SK-N-SH (cell line): ENCODE results near the gene NHP2. TPM values are rescaled to one million over a fixed set of nuclear protein-coding genes. Genes with fewer than 3 reads are reported as not detected.

Experiments used
- CTCF ChIA-PET: fragments of 300-600, 350-600 bp; formaldehyde crosslinking; extraction: SDS; loops from one replicate; lab custom pipeline; 2021; lab: Yijun Ruan, JAX
- POLR2A ChIA-PET: fragments of 350-600 bp; sonication (Branson Sonifier 250); formaldehyde crosslinking; extraction: SDS; loops from one replicate; lab custom pipeline; 2020; ENCODE audit warnings: antibody characterized with exemption, inconsistent platforms; lab: Yijun Ruan, JAX
- DNase-seq: peaks from one replicate; pipeline ENCODE4 v3.0.0; 2012
- H2AFZ ChIP-seq: fragments of 200-600 bp; sonication (generic); 2 replicates; pipeline ENCODE4 v1.8.1; 2016; ENCODE audit warnings: antibody characterized with exemption, mild to moderate bottlenecking, low read depth
- H3F3A ChIP-seq: fragments of 200-600 bp; sonication (generic); replicated peaks from 2 replicates; pipeline ENCODE3; 2016; ENCODE audit warnings: antibody characterized with exemption, mild to moderate bottlenecking; ENCODE audit not compliant: insufficient read depth
- H3K27ac ChIP-seq, 2 experiments: fragments of 200-500 bp in 1 of 2; fragments of 200-600 bp in 1 of 2; sonication (Bioruptor generic) in 1 of 2; sonication (generic), shearing (Covaris generic) in 1 of 2; 2 replicates each; pipeline versions ENCODE4 v1.5.1 to v1.6.1; 2014 to 2016; ENCODE audit warnings: low read depth in 2 of 2, inconsistent platforms in 1 of 2, low read length in 1 of 2, mild to moderate bottlenecking in 1 of 2, mixed read lengths in 1 of 2
- H3K27me3 ChIP-seq: fragments of 200-600 bp; sonication (generic), shearing (Covaris generic); 2 replicates; pipeline ENCODE4 v1.6.1; 2016; ENCODE audit warnings: mixed run types; ENCODE audit not compliant: insufficient read depth
- H3K36me3 ChIP-seq, 2 experiments: fragments of 200-500 bp in 1 of 2; fragments of 200-600 bp in 1 of 2; sonication (Bioruptor generic) in 1 of 2; sonication (generic) in 1 of 2; replicated peaks in 1 of 2; 2 replicates each; pipeline versions ENCODE3 to v1.5.1; 2014 to 2016; ENCODE audit warnings: low read length in 1 of 2, mild to moderate bottlenecking in 1 of 2; ENCODE audit not compliant: insufficient read depth in 2 of 2, control insufficient read depth in 1 of 2
- H3K4me1 ChIP-seq, 2 experiments: fragments of 200-500 bp in 1 of 2; fragments of 200-600 bp in 1 of 2; sonication (Bioruptor generic) in 1 of 2; sonication (generic), shearing (Covaris generic) in 1 of 2; 2 replicates each; pipeline versions ENCODE4 v1.5.1 to v1.6.1; 2014 to 2016; ENCODE audit warnings: low read depth in 1 of 2, low read length in 1 of 2, mixed run types in 1 of 2; ENCODE audit not compliant: insufficient read depth in 2 of 2, control insufficient read depth in 1 of 2
- H3K4me2 ChIP-seq: fragments of 200-600 bp; sonication (generic), shearing (Covaris generic); 2 replicates; pipeline ENCODE4 v1.6.1; 2017; ENCODE audit warnings: mixed run types
- H3K4me3 ChIP-seq, 2 experiments: fragments of 200-500 bp in 1 of 2; fragments of 200-600 bp in 1 of 2; sonication (Bioruptor generic) in 1 of 2; sonication (generic), shearing (Covaris generic) in 1 of 2; 2 replicates each; pipeline versions ENCODE4 v1.5.1 to v1.8.1; 2014 to 2016; ENCODE audit warnings: low read depth in 2 of 2, inconsistent platforms in 1 of 2, low read length in 1 of 2, mild to moderate bottlenecking in 1 of 2, mixed read lengths in 1 of 2, moderate library complexity in 1 of 2
- H3K79me2 ChIP-seq: fragments of 200-600 bp; sonication (generic); 2 replicates; pipeline ENCODE4 v1.8.1; 2017; ENCODE audit warnings: mild to moderate bottlenecking; ENCODE audit not compliant: insufficient read depth
- H3K9ac ChIP-seq: fragments of 200-600 bp; sonication (generic); 2 replicates; pipeline ENCODE4 v1.6.1; 2017; ENCODE audit warnings: mixed run types
- H3K9me2 ChIP-seq: fragments of 200-600 bp; sonication (generic); 2 replicates; pipeline ENCODE4 v1.6.1; 2017; ENCODE audit warnings: mixed run types
- H3K9me3 ChIP-seq: fragments of 200-600 bp; sonication (generic); 2 replicates; pipeline ENCODE4 v1.6.1; 2017; ENCODE audit warnings: mixed run types, mild to moderate bottlenecking, moderate library complexity
- H4K20me1 ChIP-seq: fragments of 200-600 bp; sonication (generic); 2 replicates; pipeline ENCODE4 v1.6.1; 2017; ENCODE audit warnings: mild to moderate bottlenecking, mixed run types; ENCODE audit not compliant: insufficient read depth
- CHD2 ChIP-seq: fragments of 150-350 bp; IDR thresholded peaks from 2 replicates; pipeline ENCODE4 v1.6.1; 2018; ENCODE audit warnings: low read length; ENCODE audit not compliant: partially characterized antibody
- FOXJ3 ChIP-seq: sonication (generic); formaldehyde crosslinking; IDR thresholded peaks from 2 replicates; pipeline ENCODE4 v1.5.1; 2020; ENCODE audit warnings: mild to moderate bottlenecking, missing genetic modification reagents
- GATA2 ChIP-seq: sonication (generic); formaldehyde crosslinking; IDR thresholded peaks from 2 replicates; pipeline ENCODE4 v1.5.0; 2020; ENCODE audit warnings: mild to moderate bottlenecking, missing genetic modification reagents
- JUND ChIP-seq: IDR thresholded peaks from 2 replicates; pipeline ENCODE4 v1.4.0; 2012
- MEF2A ChIP-seq: IDR thresholded peaks from 2 replicates; pipeline ENCODE4 v1.4.0; 2012; ENCODE audit warnings: low read depth, borderline replicate concordance
- MXI1 ChIP-seq: IDR thresholded peaks from 2 replicates; pipeline ENCODE4 v1.6.1; 2012; ENCODE audit warnings: mild to moderate bottlenecking, low read depth, low read length, improper control_type of control experiment
- NFIC ChIP-seq: IDR thresholded peaks from 2 replicates; pipeline ENCODE4 v1.4.0; 2012; ENCODE audit warnings: borderline replicate concordance
- NRF1 ChIP-seq: IDR thresholded peaks from 2 replicates; pipeline ENCODE4 v1.6.1; 2012; ENCODE audit warnings: low read depth, mild to moderate bottlenecking, low read length
- RCOR1 ChIP-seq: fragments of 150-350 bp; IDR thresholded peaks from 2 replicates; pipeline ENCODE4 v1.6.1; 2017; ENCODE audit warnings: antibody characterized with exemption, low read length
- RFX5 ChIP-seq: IDR thresholded peaks from 2 replicates; pipeline ENCODE4 v1.6.1; 2012; ENCODE audit warnings: mild to moderate bottlenecking, improper control_type of control experiment, low read length
- RXRA ChIP-seq: IDR thresholded peaks from 2 replicates; pipeline ENCODE4 v1.4.0; 2012; ENCODE audit warnings: low read depth, mild to moderate bottlenecking, borderline replicate concordance
- SIN3A ChIP-seq: IDR thresholded peaks from 2 replicates; pipeline ENCODE4 v1.6.1; 2012; ENCODE audit warnings: low read depth, mild to moderate bottlenecking, low read length, moderate library complexity, borderline replicate concordance
- SMC3 ChIP-seq: IDR thresholded peaks from 2 replicates; pipeline ENCODE4 v1.6.1; 2012; ENCODE audit warnings: low read depth, low read length, improper control_type of control experiment
- TAF1 ChIP-seq: IDR thresholded peaks from 2 replicates; pipeline ENCODE4 v1.6.1; 2012; ENCODE audit warnings: low read depth, mild to moderate bottlenecking, low read length, moderate library complexity, borderline replicate concordance
- TEAD4 ChIP-seq: IDR thresholded peaks from 2 replicates; pipeline ENCODE4 v1.4.0; 2012; ENCODE audit warnings: mild to moderate bottlenecking, borderline replicate concordance; ENCODE audit not compliant: insufficient read depth
- YY1 ChIP-seq: IDR thresholded peaks from 2 replicates; pipeline ENCODE4 v1.4.0; 2012; ENCODE audit warnings: low read depth, mild to moderate bottlenecking
- WGBS: methylation state at CpG from one replicate; pipeline ENCODE4 v1.1.6; 2017; ENCODE audit warnings: low lambda C conversion rate; 5-methylcytosine and 5-hydroxymethylcytosine counted together
- polyA plus RNA-seq, 3 experiments: library from polyadenylated mRNA; depleted of rRNA; stranded (reverse); fragments of >200 nt; gene quantifications; 2 replicates each; pipeline ENCODE4 v1.2.3, GENCODE V29; 2012
- TF ChIP-seq, protein P1 (sequence below): fragments of 150-350 bp; IDR thresholded peaks from 2 replicates; pipeline ENCODE4 v1.6.1; 2017; ENCODE audit warnings: antibody characterized with exemption, low read length, low read depth, borderline replicate concordance
- TF ChIP-seq, protein P2 (sequence below): fragments of 200-600 bp; sonication (generic); IDR thresholded peaks from 2 replicates; pipeline ENCODE4 v1.6.1; 2017; ENCODE audit warnings: antibody characterized with exemption, mild to moderate bottlenecking, moderate library complexity
- TF ChIP-seq, protein P3 (sequence below): IDR thresholded peaks from 2 replicates; pipeline ENCODE4 v1.4.0; 2012; ENCODE audit warnings: low read depth
- TF ChIP-seq, protein P4 (sequence below): IDR thresholded peaks from 2 replicates; pipeline ENCODE4 v1.4.0; 2012; ENCODE audit warnings: low read depth, borderline replicate concordance
- TF ChIP-seq, protein P5 (sequence below): IDR thresholded peaks from 2 replicates; pipeline ENCODE4 v1.4.0; 2012; ENCODE audit warnings: low read depth, borderline replicate concordance
- TF ChIP-seq, protein P6 (sequence below): IDR thresholded peaks from 2 replicates; pipeline ENCODE4; 2012

NHP2 gene
- polyA plus RNA-seq, 1 of the 3 experiments (the other 2 are of a cell fraction): 455 TPM

DNA sequence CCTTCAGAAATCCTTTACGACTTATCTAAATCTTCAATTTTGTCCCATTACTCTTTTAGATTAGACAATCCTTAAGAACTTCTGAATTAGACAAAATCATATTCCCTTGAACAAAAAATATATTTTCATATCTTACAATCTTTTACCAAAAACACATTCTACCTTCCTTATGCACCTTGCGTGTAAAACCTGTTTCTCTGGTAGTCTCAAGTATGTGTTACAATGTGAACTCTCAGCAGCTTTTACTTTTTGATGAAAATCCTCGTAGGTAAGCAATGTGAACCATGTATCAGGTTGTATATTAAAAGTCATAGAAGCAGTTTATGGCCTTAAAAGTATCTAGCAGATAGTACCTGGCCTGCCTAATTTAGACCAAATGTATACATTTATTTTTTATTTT lies 20.8 kb upstream of the NHP2 start:
- WGBS: 72% methylated on average over 3 of the region's 3 CpGs

DNA sequence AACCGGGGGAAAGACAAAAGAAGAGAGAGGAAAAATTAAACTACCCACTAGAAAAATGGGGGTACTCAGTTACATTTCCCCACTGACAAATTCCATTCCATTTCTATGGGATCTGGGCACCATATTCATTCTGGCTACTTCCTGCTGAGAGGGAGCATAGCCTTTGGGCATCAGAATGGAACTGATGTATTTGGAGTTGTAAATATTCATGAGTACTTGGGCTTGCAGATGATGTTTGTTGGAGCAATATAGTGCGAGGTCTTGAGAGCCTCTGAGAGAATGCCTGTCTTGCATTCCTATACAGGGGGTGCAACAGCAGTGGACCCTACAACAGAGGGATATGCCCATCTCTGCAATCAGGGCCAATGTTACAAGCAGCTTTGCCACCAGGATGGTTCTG lies 16.8 kb upstream of the NHP2 start:
- ChIA-PET CTCF (interaction anchor here (1.1 kb wide), 1 partner anchor 95 kb away, joined by 4 read pairs; no protein-coding TSS in a partner anchor), POLR2A (no interaction called here)
- H3F3A ChIP-seq: no peaks in the 10 kb centered on the region
- H4K20me1 ChIP-seq: no peaks in the 10 kb centered on the region
- 61% methylated on average over 2 of the region's 2 CpGs for WGBS
- H3K9me2 ChIP-seq: no peaks in the 10 kb centered on the region
- no peaks in the 10 kb centered on the region for H3K79me2 ChIP-seq
- H3K4me2 ChIP-seq: no peak overlapping the region
- TF ChIP-seq RFX5 (no peak), CHD2 (no peak), GATA2 (CRISPR knock-in tag) (no peak), YY1 (no peak), NRF1 (no peak), TAF1 (no peak), RXRA (no peak), TEAD4 (no peak), NFIC (no peak), FOXJ3 (CRISPR knock-in tag) (no peak), JUND (no peak), MXI1 (no peak), RCOR1 (no peak), MEF2A (no peak)
- TF ChIP-seq, protein P1, sequence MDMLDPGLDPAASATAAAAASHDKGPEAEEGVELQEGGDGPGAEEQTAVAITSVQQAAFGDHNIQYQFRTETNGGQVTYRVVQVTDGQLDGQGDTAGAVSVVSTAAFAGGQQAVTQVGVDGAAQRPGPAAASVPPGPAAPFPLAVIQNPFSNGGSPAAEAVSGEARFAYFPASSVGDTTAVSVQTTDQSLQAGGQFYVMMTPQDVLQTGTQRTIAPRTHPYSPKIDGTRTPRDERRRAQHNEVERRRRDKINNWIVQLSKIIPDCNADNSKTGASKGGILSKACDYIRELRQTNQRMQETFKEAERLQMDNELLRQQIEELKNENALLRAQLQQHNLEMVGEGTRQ: no peak
- TF ChIP-seq, protein P2, sequence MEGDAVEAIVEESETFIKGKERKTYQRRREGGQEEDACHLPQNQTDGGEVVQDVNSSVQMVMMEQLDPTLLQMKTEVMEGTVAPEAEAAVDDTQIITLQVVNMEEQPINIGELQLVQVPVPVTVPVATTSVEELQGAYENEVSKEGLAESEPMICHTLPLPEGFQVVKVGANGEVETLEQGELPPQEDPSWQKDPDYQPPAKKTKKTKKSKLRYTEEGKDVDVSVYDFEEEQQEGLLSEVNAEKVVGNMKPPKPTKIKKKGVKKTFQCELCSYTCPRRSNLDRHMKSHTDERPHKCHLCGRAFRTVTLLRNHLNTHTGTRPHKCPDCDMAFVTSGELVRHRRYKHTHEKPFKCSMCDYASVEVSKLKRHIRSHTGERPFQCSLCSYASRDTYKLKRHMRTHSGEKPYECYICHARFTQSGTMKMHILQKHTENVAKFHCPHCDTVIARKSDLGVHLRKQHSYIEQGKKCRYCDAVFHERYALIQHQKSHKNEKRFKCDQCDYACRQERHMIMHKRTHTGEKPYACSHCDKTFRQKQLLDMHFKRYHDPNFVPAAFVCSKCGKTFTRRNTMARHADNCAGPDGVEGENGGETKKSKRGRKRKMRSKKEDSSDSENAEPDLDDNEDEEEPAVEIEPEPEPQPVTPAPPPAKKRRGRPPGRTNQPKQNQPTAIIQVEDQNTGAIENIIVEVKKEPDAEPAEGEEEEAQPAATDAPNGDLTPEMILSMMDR: no peak
- TF ChIP-seq, protein P3, sequence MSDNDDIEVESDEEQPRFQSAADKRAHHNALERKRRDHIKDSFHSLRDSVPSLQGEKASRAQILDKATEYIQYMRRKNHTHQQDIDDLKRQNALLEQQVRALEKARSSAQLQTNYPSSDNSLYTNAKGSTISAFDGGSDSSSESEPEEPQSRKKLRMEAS: no peak
- TF ChIP-seq, protein P4, sequence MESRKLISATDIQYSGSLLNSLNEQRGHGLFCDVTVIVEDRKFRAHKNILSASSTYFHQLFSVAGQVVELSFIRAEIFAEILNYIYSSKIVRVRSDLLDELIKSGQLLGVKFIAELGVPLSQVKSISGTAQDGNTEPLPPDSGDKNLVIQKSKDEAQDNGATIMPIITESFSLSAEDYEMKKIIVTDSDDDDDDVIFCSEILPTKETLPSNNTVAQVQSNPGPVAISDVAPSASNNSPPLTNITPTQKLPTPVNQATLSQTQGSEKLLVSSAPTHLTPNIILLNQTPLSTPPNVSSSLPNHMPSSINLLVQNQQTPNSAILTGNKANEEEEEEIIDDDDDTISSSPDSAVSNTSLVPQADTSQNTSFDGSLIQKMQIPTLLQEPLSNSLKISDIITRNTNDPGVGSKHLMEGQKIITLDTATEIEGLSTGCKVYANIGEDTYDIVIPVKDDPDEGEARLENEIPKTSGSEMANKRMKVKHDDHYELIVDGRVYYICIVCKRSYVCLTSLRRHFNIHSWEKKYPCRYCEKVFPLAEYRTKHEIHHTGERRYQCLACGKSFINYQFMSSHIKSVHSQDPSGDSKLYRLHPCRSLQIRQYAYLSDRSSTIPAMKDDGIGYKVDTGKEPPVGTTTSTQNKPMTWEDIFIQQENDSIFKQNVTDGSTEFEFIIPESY: no peak
- H3K9me3 ChIP-seq: no peaks in the 10 kb centered on the region
- DNase-seq: no peak
- H3K9ac ChIP-seq: no peak overlapping the region
- no peaks in the 10 kb centered on the region for H3K36me3 ChIP-seq
- H2AFZ ChIP-seq: no peak overlapping the region
- no peak overlapping the region for H3K27ac ChIP-seq
- no peaks in the 10 kb centered on the region for H3K4me1 ChIP-seq
- H3K27me3 ChIP-seq: no peaks in the 10 kb centered on the region
- no peak overlapping the region for H3K4me3 ChIP-seq

More for the DNA sequence above, 20.8 kb upstream of the NHP2 start:
- ChIA-PET POLR2A (no interaction called here), CTCF (interaction anchor here (1.1 to 1.6 kb wide), 2 partner anchors 10 to 98 kb away, joined by 6 read pairs; no protein-coding TSS in a partner anchor)
- no peak for DNase-seq
- Histone ChIP-seq H3K27me3 (no peaks in the 10 kb centered on the region), H3K36me3 (no peaks in the 10 kb centered on the region), H3K4me2 (no peak overlapping the region), H3K9me2 (no peaks in the 10 kb centered on the region), H3K4me1 (no peaks in the 10 kb centered on the region), H3K79me2 (no peaks in the 10 kb centered on the region), H3K27ac (no peak overlapping the region), H3F3A (no peaks in the 10 kb centered on the region), H3K9me3 (no peaks in the 10 kb centered on the region), H3K9ac (no peak overlapping the region), H3K4me3 (no peak overlapping the region), H4K20me1 (no peaks in the 10 kb centered on the region), H2AFZ (no peak overlapping the region)
- TF ChIP-seq SIN3A (no peak), TEAD4 (no peak), SMC3 (no peak), NRF1 (no peak)
- TF ChIP-seq, protein P5, sequence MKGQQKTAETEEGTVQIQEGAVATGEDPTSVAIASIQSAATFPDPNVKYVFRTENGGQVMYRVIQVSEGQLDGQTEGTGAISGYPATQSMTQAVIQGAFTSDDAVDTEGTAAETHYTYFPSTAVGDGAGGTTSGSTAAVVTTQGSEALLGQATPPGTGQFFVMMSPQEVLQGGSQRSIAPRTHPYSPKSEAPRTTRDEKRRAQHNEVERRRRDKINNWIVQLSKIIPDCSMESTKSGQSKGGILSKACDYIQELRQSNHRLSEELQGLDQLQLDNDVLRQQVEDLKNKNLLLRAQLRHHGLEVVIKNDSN: no peak
- TF ChIP-seq, protein P6, sequence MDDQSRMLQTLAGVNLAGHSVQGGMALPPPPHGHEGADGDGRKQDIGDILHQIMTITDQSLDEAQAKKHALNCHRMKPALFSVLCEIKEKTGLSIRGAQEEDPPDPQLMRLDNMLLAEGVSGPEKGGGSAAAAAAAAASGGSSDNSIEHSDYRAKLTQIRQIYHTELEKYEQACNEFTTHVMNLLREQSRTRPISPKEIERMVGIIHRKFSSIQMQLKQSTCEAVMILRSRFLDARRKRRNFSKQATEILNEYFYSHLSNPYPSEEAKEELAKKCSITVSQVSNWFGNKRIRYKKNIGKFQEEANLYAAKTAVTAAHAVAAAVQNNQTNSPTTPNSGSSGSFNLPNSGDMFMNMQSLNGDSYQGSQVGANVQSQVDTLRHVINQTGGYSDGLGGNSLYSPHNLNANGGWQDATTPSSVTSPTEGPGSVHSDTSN: no peak
